ENCODE measurements around the gene NBL1.

DNA sequence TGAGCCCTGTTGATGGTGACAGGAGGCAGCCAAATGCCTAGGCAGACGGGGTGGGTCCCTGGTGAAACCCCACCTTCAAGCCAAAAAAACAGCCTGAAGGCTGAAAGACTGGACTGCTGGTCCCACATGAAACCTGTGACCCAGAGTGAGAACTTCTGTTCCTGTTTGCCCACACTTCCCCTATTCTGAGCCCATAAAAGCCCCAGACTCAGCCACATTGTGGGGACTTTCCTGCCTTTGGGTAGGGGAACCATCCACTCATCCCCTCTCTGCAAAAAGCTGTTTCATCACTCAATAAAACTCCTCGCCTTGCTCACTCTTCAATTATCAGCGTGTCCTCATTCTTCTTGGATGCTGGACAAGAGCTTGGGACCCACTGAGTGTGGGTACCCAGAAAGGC, 45.7 kb downstream of the NBL1 start:
- TF ChIP-seq, protein P1, sequence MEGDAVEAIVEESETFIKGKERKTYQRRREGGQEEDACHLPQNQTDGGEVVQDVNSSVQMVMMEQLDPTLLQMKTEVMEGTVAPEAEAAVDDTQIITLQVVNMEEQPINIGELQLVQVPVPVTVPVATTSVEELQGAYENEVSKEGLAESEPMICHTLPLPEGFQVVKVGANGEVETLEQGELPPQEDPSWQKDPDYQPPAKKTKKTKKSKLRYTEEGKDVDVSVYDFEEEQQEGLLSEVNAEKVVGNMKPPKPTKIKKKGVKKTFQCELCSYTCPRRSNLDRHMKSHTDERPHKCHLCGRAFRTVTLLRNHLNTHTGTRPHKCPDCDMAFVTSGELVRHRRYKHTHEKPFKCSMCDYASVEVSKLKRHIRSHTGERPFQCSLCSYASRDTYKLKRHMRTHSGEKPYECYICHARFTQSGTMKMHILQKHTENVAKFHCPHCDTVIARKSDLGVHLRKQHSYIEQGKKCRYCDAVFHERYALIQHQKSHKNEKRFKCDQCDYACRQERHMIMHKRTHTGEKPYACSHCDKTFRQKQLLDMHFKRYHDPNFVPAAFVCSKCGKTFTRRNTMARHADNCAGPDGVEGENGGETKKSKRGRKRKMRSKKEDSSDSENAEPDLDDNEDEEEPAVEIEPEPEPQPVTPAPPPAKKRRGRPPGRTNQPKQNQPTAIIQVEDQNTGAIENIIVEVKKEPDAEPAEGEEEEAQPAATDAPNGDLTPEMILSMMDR (IDR thresholded peaks at IDR 0.05; ENCODE audit: low read depth, low read length, missing input control), result no peak
- no peak for TF ChIP-seq GABPA (IDR thresholded peaks at IDR 0.05 in 1 of 2, conservative IDR thresholded peaks at IDR 0.05 in 1 of 2)
- no peak for TF ChIP-seq TAF1 (conservative IDR thresholded peaks at IDR 0.05)
- TF ChIP-seq SP1 (IDR thresholded peaks at IDR 0.05), result no peak
- TF ChIP-seq, protein P2, sequence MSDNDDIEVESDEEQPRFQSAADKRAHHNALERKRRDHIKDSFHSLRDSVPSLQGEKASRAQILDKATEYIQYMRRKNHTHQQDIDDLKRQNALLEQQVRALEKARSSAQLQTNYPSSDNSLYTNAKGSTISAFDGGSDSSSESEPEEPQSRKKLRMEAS (IDR thresholded peaks at IDR 0.05), result no peak
- TF ChIP-seq EGR1 (IDR thresholded peaks at IDR 0.05; ENCODE audit: low read depth in 2 of 2), result no peak
- TF ChIP-seq, protein P3, sequence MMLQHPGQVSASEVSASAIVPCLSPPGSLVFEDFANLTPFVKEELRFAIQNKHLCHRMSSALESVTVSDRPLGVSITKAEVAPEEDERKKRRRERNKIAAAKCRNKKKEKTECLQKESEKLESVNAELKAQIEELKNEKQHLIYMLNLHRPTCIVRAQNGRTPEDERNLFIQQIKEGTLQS (IDR thresholded peaks at IDR 0.05), result no peak
- no peak for TF ChIP-seq RAD21 (IDR thresholded peaks at IDR 0.05)
- TF ChIP-seq RXRA (IDR thresholded peaks at IDR 0.05), result no peak
- TF ChIP-seq, protein P4, sequence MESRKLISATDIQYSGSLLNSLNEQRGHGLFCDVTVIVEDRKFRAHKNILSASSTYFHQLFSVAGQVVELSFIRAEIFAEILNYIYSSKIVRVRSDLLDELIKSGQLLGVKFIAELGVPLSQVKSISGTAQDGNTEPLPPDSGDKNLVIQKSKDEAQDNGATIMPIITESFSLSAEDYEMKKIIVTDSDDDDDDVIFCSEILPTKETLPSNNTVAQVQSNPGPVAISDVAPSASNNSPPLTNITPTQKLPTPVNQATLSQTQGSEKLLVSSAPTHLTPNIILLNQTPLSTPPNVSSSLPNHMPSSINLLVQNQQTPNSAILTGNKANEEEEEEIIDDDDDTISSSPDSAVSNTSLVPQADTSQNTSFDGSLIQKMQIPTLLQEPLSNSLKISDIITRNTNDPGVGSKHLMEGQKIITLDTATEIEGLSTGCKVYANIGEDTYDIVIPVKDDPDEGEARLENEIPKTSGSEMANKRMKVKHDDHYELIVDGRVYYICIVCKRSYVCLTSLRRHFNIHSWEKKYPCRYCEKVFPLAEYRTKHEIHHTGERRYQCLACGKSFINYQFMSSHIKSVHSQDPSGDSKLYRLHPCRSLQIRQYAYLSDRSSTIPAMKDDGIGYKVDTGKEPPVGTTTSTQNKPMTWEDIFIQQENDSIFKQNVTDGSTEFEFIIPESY (IDR thresholded peaks at IDR 0.05), result no peak
- TF ChIP-seq, protein P5, sequence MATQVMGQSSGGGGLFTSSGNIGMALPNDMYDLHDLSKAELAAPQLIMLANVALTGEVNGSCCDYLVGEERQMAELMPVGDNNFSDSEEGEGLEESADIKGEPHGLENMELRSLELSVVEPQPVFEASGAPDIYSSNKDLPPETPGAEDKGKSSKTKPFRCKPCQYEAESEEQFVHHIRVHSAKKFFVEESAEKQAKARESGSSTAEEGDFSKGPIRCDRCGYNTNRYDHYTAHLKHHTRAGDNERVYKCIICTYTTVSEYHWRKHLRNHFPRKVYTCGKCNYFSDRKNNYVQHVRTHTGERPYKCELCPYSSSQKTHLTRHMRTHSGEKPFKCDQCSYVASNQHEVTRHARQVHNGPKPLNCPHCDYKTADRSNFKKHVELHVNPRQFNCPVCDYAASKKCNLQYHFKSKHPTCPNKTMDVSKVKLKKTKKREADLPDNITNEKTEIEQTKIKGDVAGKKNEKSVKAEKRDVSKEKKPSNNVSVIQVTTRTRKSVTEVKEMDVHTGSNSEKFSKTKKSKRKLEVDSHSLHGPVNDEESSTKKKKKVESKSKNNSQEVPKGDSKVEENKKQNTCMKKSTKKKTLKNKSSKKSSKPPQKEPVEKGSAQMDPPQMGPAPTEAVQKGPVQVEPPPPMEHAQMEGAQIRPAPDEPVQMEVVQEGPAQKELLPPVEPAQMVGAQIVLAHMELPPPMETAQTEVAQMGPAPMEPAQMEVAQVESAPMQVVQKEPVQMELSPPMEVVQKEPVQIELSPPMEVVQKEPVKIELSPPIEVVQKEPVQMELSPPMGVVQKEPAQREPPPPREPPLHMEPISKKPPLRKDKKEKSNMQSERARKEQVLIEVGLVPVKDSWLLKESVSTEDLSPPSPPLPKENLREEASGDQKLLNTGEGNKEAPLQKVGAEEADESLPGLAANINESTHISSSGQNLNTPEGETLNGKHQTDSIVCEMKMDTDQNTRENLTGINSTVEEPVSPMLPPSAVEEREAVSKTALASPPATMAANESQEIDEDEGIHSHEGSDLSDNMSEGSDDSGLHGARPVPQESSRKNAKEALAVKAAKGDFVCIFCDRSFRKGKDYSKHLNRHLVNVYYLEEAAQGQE (IDR thresholded peaks at IDR 0.05), result no peak
- TF ChIP-seq FOXA1 (IDR thresholded peaks at IDR 0.05), result no peak
- TF ChIP-seq JUND (IDR thresholded peaks at IDR 0.05), result no peak
